ENCODE data around the gene MARF1.
A peak's percentile ranks its signal among the peaks of the same experiment; 100 is the strongest.
"Not testable (repeated sequence)": the region's sequence is repeated elsewhere in the genome, so short reads cannot be mapped to it uniquely, and the experiment has no call there.

Gene MARF1

GRCh38 chr16:15643048-15643945, at the start of gene MARF1:
Gene MARF1 (minus strand): TSS chr16:15643154. CDS start chr16:15639233, 3,921 bp downstream.
- Histone ChIP-seq H3K9ac (ENCODE audit: low read length) (peak within 1 kb of the TSS; percentile 97), H3K36me3 (ENCODE audit: control insufficient read depth, insufficient read depth, low read length) (peaks cover 9% of the 10 kb centered on the region), H3K27ac (ENCODE audit: low read depth, low read length) (peak within 1 kb of the TSS; percentile 86), H3K4me1 (ENCODE audit: control insufficient read depth, insufficient read depth, low read length) (peaks cover 8% of the 10 kb centered on the region; the same call in 1 of the 2 replicates), H3K27me3 (ENCODE audit: control insufficient read depth, insufficient read depth, low read length) (no peaks in the 10 kb centered on the region), H3K9me3 (ENCODE audit: control insufficient read depth, insufficient read depth, low read depth, low read length) (no peaks in the 10 kb centered on the region), H3K4me3 (ENCODE audit: low read depth, low read length) (peak within 1 kb of the TSS; percentile 83)

GRCh38 chr16:15692508-15692907, 49.6 kb upstream of the MARF1 start:
- H3K36me3 ChIP-seq (ENCODE audit: control insufficient read depth, insufficient read depth, low read length): peaks cover 81% of the 10 kb centered on the region
- H3K9ac ChIP-seq (ENCODE audit: low read length); H3K9me3 ChIP-seq (ENCODE audit: control insufficient read depth, insufficient read depth, low read depth, low read length); H3K27me3 ChIP-seq (ENCODE audit: control insufficient read depth, insufficient read depth, low read length); H3K27ac ChIP-seq (ENCODE audit: low read depth, low read length); H3K4me1 ChIP-seq (ENCODE audit: control insufficient read depth, insufficient read depth, low read length); H3K4me3 ChIP-seq (ENCODE audit: low read depth, low read length): not testable (repeated sequence)

- no peaks in the 10 kb centered on the region for H3K4me1 ChIP-seq (ENCODE audit: control insufficient read depth, insufficient read depth, low read length)
- no peak overlapping the region for H3K27ac ChIP-seq (ENCODE audit: low read depth, low read length)
- H3K4me3 ChIP-seq (ENCODE audit: low read depth, low read length): no peak overlapping the region
- no peaks in the 10 kb centered on the region for H3K9me3 ChIP-seq (ENCODE audit: control insufficient read depth, insufficient read depth, low read depth, low read length)
- H3K27me3 ChIP-seq (ENCODE audit: control insufficient read depth, insufficient read depth, low read length): no peaks in the 10 kb centered on the region
- H3K36me3 ChIP-seq (ENCODE audit: control insufficient read depth, insufficient read depth, low read length): peaks cover 82% of the 10 kb centered on the region
- H3K9ac ChIP-seq (ENCODE audit: low read length): no peak overlapping the region
Measured at GRCh38 chr16:15691046-15691445, 48.1 kb upstream of the MARF1 start.

GRCh38 chr16:15690296-15690695, 47.3 kb upstream of the MARF1 start:
- Histone ChIP-seq H3K27ac (ENCODE audit: low read depth, low read length) (no peak overlapping the region), H3K9me3 (ENCODE audit: control insufficient read depth, insufficient read depth, low read depth, low read length) (no peaks in the 10 kb centered on the region), H3K27me3 (ENCODE audit: control insufficient read depth, insufficient read depth, low read length) (no peaks in the 10 kb centered on the region), H3K4me1 (ENCODE audit: control insufficient read depth, insufficient read depth, low read length) (no peaks in the 10 kb centered on the region), H3K9ac (ENCODE audit: low read length) (no peak overlapping the region), H3K4me3 (ENCODE audit: low read depth, low read length) (no peak overlapping the region), H3K36me3 (ENCODE audit: control insufficient read depth, insufficient read depth, low read length) (peaks cover 83% of the 10 kb centered on the region)

- no peak overlapping the region for H3K9ac ChIP-seq (ENCODE audit: low read length)
Measured at GRCh38 chr16:15689290-15689689, 46.3 kb upstream of the MARF1 start.

GRCh38 chr16:15686287-15686686, 43.3 kb upstream of the MARF1 start:
- H3K36me3 ChIP-seq (ENCODE audit: control insufficient read depth, insufficient read depth, low read length): peaks cover 57% of the 10 kb centered on the region
- H3K9me3 ChIP-seq (ENCODE audit: control insufficient read depth, insufficient read depth, low read depth, low read length): no peaks in the 10 kb centered on the region
- H3K4me1 ChIP-seq (ENCODE audit: control insufficient read depth, insufficient read depth, low read length): 0 out of 2 replicates have a peak, but pooled peaks cover 3% of the 10 kb centered on the region
- H3K27ac ChIP-seq (ENCODE audit: low read depth, low read length): no peak overlapping the region
- no peaks in the 10 kb centered on the region for H3K27me3 ChIP-seq (ENCODE audit: control insufficient read depth, insufficient read depth, low read length)
- no peak overlapping the region for H3K9ac ChIP-seq (ENCODE audit: low read length)
- H3K4me3 ChIP-seq (ENCODE audit: low read depth, low read length): no peak overlapping the region

More at GRCh38 chr16:15689290-15689689, 46.3 kb upstream of the MARF1 start:
- Histone ChIP-seq H3K27ac (ENCODE audit: low read depth, low read length) (no peak overlapping the region), H3K4me1 (ENCODE audit: control insufficient read depth, insufficient read depth, low read length) (no peaks in the 10 kb centered on the region), H3K27me3 (ENCODE audit: control insufficient read depth, insufficient read depth, low read length) (no peaks in the 10 kb centered on the region), H3K9me3 (ENCODE audit: control insufficient read depth, insufficient read depth, low read depth, low read length) (no peaks in the 10 kb centered on the region), H3K4me3 (ENCODE audit: low read depth, low read length) (no peak overlapping the region), H3K36me3 (ENCODE audit: control insufficient read depth, insufficient read depth, low read length) (peaks cover 78% of the 10 kb centered on the region)

- no peaks in the 10 kb centered on the region for H3K27me3 ChIP-seq (ENCODE audit: control insufficient read depth, insufficient read depth, low read length)
- peaks cover 53% of the 10 kb centered on the region for H3K36me3 ChIP-seq (ENCODE audit: control insufficient read depth, insufficient read depth, low read length)
- H3K27ac ChIP-seq (ENCODE audit: low read depth, low read length): peak overlapping the region; percentile 69
- no peak overlapping the region for H3K4me3 ChIP-seq (ENCODE audit: low read depth, low read length)
- H3K9me3 ChIP-seq (ENCODE audit: control insufficient read depth, insufficient read depth, low read depth, low read length): no peaks in the 10 kb centered on the region
- no peak overlapping the region for H3K9ac ChIP-seq (ENCODE audit: low read length)
- 0 out of 2 replicates have a peak, but pooled peaks cover 3% of the 10 kb centered on the region for H3K4me1 ChIP-seq (ENCODE audit: control insufficient read depth, insufficient read depth, low read length)
Measured at GRCh38 chr16:15682105-15682570, 39.2 kb upstream of the MARF1 start.

GRCh38 chr16:15677447-15677846, 34.5 kb upstream of the MARF1 start:
- no peak overlapping the region for H3K27ac ChIP-seq (ENCODE audit: low read depth, low read length)
- peaks cover 34% of the 10 kb centered on the region for H3K36me3 ChIP-seq (ENCODE audit: control insufficient read depth, insufficient read depth, low read length)
- peaks cover 8% of the 10 kb centered on the region; the same call in 1 of the 2 replicates for H3K4me1 ChIP-seq (ENCODE audit: control insufficient read depth, insufficient read depth, low read length)
- no peaks in the 10 kb centered on the region for H3K27me3 ChIP-seq (ENCODE audit: control insufficient read depth, insufficient read depth, low read length)
- H3K9me3 ChIP-seq (ENCODE audit: control insufficient read depth, insufficient read depth, low read depth, low read length): no peaks in the 10 kb centered on the region
- H3K9ac ChIP-seq (ENCODE audit: low read length): no peak overlapping the region
- no peak overlapping the region for H3K4me3 ChIP-seq (ENCODE audit: low read depth, low read length)

- Histone ChIP-seq H3K9me3 (ENCODE audit: control insufficient read depth, insufficient read depth, low read depth, low read length) (no peaks in the 10 kb centered on the region), H3K27ac (ENCODE audit: low read depth, low read length) (no peak overlapping the region), H3K27me3 (ENCODE audit: control insufficient read depth, insufficient read depth, low read length) (no peaks in the 10 kb centered on the region), H3K36me3 (ENCODE audit: control insufficient read depth, insufficient read depth, low read length) (peaks cover 38% of the 10 kb centered on the region), H3K4me3 (ENCODE audit: low read depth, low read length) (no peak overlapping the region), H3K9ac (ENCODE audit: low read length) (no peak overlapping the region), H3K4me1 (ENCODE audit: control insufficient read depth, insufficient read depth, low read length) (peaks cover 6% of the 10 kb centered on the region; the same call in 1 of the 2 replicates)
Measured at GRCh38 chr16:15676506-15676905, 33.6 kb upstream of the MARF1 start.

GRCh38 chr16:15674571-15674970, 31.6 kb upstream of the MARF1 start:
- Histone ChIP-seq H3K36me3 (ENCODE audit: control insufficient read depth, insufficient read depth, low read length) (peaks cover 49% of the 10 kb centered on the region), H3K9ac (ENCODE audit: low read length) (no peak overlapping the region), H3K27ac (ENCODE audit: low read depth, low read length) (no peak overlapping the region), H3K9me3 (ENCODE audit: control insufficient read depth, insufficient read depth, low read depth, low read length) (no peaks in the 10 kb centered on the region), H3K4me3 (ENCODE audit: low read depth, low read length) (no peak overlapping the region), H3K4me1 (ENCODE audit: control insufficient read depth, insufficient read depth, low read length) (peaks cover 6% of the 10 kb centered on the region; the same call in 1 of the 2 replicates), H3K27me3 (ENCODE audit: control insufficient read depth, insufficient read depth, low read length) (no peaks in the 10 kb centered on the region)

GRCh38 chr16:15672514-15673167, 29.7 kb upstream of the MARF1 start:
- Histone ChIP-seq H3K9ac (ENCODE audit: low read length) (no peak overlapping the region), H3K27me3 (ENCODE audit: control insufficient read depth, insufficient read depth, low read length) (no peaks in the 10 kb centered on the region), H3K27ac (ENCODE audit: low read depth, low read length) (no peak overlapping the region), H3K4me1 (ENCODE audit: control insufficient read depth, insufficient read depth, low read length) (peaks cover 6% of the 10 kb centered on the region; the same call in 1 of the 2 replicates), H3K4me3 (ENCODE audit: low read depth, low read length) (no peak overlapping the region), H3K9me3 (ENCODE audit: control insufficient read depth, insufficient read depth, low read depth, low read length) (no peaks in the 10 kb centered on the region), H3K36me3 (ENCODE audit: control insufficient read depth, insufficient read depth, low read length) (peaks cover 46% of the 10 kb centered on the region)
